IMR-90 (cell line): Measurements from ENCODE around the gene ATF5. TPM values are rescaled to one million over a fixed set of nuclear protein-coding genes. Genes with fewer than 3 reads are reported as not detected.

Experiments
- ATAC-seq: fragments of 200-7000 bp; cut with Tn5 transposase; 2 replicates; pipeline ENCODE4 v1.9.1; 2020; ENCODE audit warnings: low read depth, mild to moderate bottlenecking, moderate library complexity
- BruUV-seq: library from RNA; stranded (reverse); fragments of 400-500 nt; replicated peaks from 2 replicates; lab custom pipeline; 2021; lab: Mats Ljungman, UMichigan
- CTCF ChIA-PET: fragments of 300-600 bp; formaldehyde crosslinking; extraction: SDS; loops from one replicate; lab custom pipeline; 2021; ENCODE audit warnings: antibody characterized with exemption; lab: Yijun Ruan, JAX
- POLR2A ChIA-PET: fragments of 300-600 bp; sonication (Branson Sonifier 250); formaldehyde crosslinking; loops from one replicate; lab custom pipeline; 2022; ENCODE audit warnings: antibody characterized with exemption; ENCODE audit not compliant: unreplicated experiment; lab: Charles Lee
- DNase-seq: peaks from one replicate; pipeline ENCODE4 v3.0.0; 2013
- H2AFZ ChIP-seq: replicated peaks from 2 replicates; pipeline ENCODE3; 2013; ENCODE audit warnings: low read length, mild to moderate bottlenecking; ENCODE audit not compliant: poor library complexity
- H2AK5ac ChIP-seq: 2 replicates; pipeline ENCODE4 v1.6.1; 2013; ENCODE audit warnings: low read depth, low read length, inconsistent platforms
- H2AK9ac ChIP-seq: replicated peaks from 2 replicates; pipeline ENCODE3; 2013; ENCODE audit warnings: mild to moderate bottlenecking, low read depth, low read length, moderate library complexity; ENCODE audit not compliant: poor library complexity
- H2BK120ac ChIP-seq: 2 replicates; pipeline ENCODE4 v1.6.1; 2013; ENCODE audit warnings: low read depth, low read length, inconsistent platforms
- H2BK15ac ChIP-seq: 3 replicates; pipeline ENCODE4 v1.6.1; 2013; ENCODE audit warnings: low read depth, low read length, inconsistent platforms
- H2BK20ac ChIP-seq: 2 replicates; pipeline ENCODE4 v1.6.1; 2013; ENCODE audit warnings: low read depth, mild to moderate bottlenecking, inconsistent platforms, low read length, moderate library complexity
- H2BK5ac ChIP-seq: 2 replicates; pipeline ENCODE4 v1.6.1; 2013; ENCODE audit warnings: mild to moderate bottlenecking, low read depth, low read length, inconsistent platforms; ENCODE audit not compliant: poor library complexity, severe bottlenecking
- H3K14ac ChIP-seq: replicated peaks from 2 replicates; pipeline ENCODE4 v1.6.1; 2013; ENCODE audit warnings: low read depth, low read length, inconsistent platforms
- H3K18ac ChIP-seq: 2 replicates; pipeline ENCODE4 v1.6.1; 2013; ENCODE audit warnings: low read depth, low read length, control low read depth
- H3K23ac ChIP-seq: 2 replicates; pipeline ENCODE4 v1.6.1; 2013; ENCODE audit warnings: low read depth, low read length, inconsistent platforms
- H3K27ac ChIP-seq: 2 replicates; pipeline ENCODE4 v1.5.1; 2013; ENCODE audit warnings: mild to moderate bottlenecking, control low read depth, low read length; ENCODE audit not compliant: insufficient read depth
- H3K27me3 ChIP-seq: 2 replicates; pipeline ENCODE4 v1.6.1; 2013; ENCODE audit warnings: low read length; ENCODE audit not compliant: control insufficient read depth, insufficient read depth
- H3K36me3 ChIP-seq: 2 replicates; pipeline ENCODE4 v1.6.1; 2013; ENCODE audit warnings: low read length, mixed read lengths; ENCODE audit not compliant: control insufficient read depth, insufficient read depth
- H3K4ac ChIP-seq: 2 replicates; pipeline ENCODE4 v1.6.1; 2013; ENCODE audit warnings: low read depth, low read length, inconsistent platforms
- H3K4me1 ChIP-seq: 2 replicates; pipeline ENCODE4 v1.6.1; 2013; ENCODE audit warnings: low read length, mixed read lengths; ENCODE audit not compliant: control insufficient read depth, insufficient read depth
- H3K4me2 ChIP-seq: 2 replicates; pipeline ENCODE4 v1.6.1; 2013; ENCODE audit warnings: low read depth, mild to moderate bottlenecking, control low read depth, low read length, moderate library complexity
- H3K4me3 ChIP-seq: 2 replicates; pipeline ENCODE4 v1.5.1; 2013; ENCODE audit warnings: low read depth, mild to moderate bottlenecking, control low read depth, low read length, moderate library complexity; ENCODE audit not compliant: insufficient read depth
- H3K56ac ChIP-seq: 2 replicates; pipeline ENCODE4 v1.6.1; 2013; ENCODE audit warnings: low read length, inconsistent platforms; ENCODE audit not compliant: insufficient read depth; ENCODE audit errors: extremely low read depth
- H3K79me1 ChIP-seq, 2 experiments: 2 replicates each; pipeline ENCODE4 v1.6.1; 2013; ENCODE audit warnings: low read length in 2 of 2, inconsistent platforms in 1 of 2, low read depth in 1 of 2
- H3K9ac ChIP-seq: 2 replicates; pipeline ENCODE4 v1.6.1; 2013; ENCODE audit warnings: low read depth, low read length, control low read depth
- H3K9me1 ChIP-seq: 2 replicates; pipeline ENCODE4 v1.6.1; 2013; ENCODE audit warnings: low read length, inconsistent platforms; ENCODE audit not compliant: insufficient read depth
- H3K9me3 ChIP-seq: 2 replicates; pipeline ENCODE4 v1.6.1; 2013; ENCODE audit warnings: low read length; ENCODE audit not compliant: control insufficient read depth, insufficient read depth
- H4K20me1 ChIP-seq: 2 replicates; pipeline ENCODE4 v1.6.1; 2013; ENCODE audit warnings: low read length, inconsistent platforms; ENCODE audit not compliant: insufficient read depth
- H4K5ac ChIP-seq: 2 replicates; pipeline ENCODE4 v1.6.1; 2013; ENCODE audit warnings: mild to moderate bottlenecking, low read depth, low read length, control low read depth
- H4K8ac ChIP-seq, 2 experiments: 2 replicates each; pipeline ENCODE4 v1.6.1; 2013; ENCODE audit warnings: low read depth in 2 of 2, low read length in 2 of 2, control low read depth in 1 of 2, inconsistent platforms in 1 of 2
- H4K91ac ChIP-seq: 2 replicates; pipeline ENCODE4 v1.6.1; 2013; ENCODE audit warnings: low read depth, low read length, inconsistent platforms; ENCODE audit not compliant: insufficient read depth
- BHLHE40 ChIP-seq: fragments of 150-350 bp; IDR thresholded peaks from 2 replicates; pipeline ENCODE4 v1.6.1; 2016; ENCODE audit warnings: mild to moderate bottlenecking, low read depth, low read length
- CEBPB ChIP-seq: IDR thresholded peaks from 2 replicates; pipeline ENCODE4 v1.6.1; 2012; ENCODE audit warnings: low read depth, low read length, improper control_type of control experiment
- CHD1 ChIP-seq: IDR thresholded peaks from 2 replicates; pipeline ENCODE4 v1.6.1; 2012; ENCODE audit warnings: low read depth, low read length, improper control_type of control experiment
- CTCF ChIP-seq: conservative IDR thresholded peaks from 2 replicates; pipeline ENCODE4 v1.5.1; 2012; ENCODE audit warnings: mild to moderate bottlenecking, low read depth, low read length, improper control_type of control experiment
- ELK1 ChIP-seq: fragments of 150-350 bp; IDR thresholded peaks from 2 replicates; pipeline ENCODE4 v1.6.1; 2016; ENCODE audit warnings: low read depth, mild to moderate bottlenecking, low read length, moderate library complexity, borderline replicate concordance
- FOS ChIP-seq: fragments of 150-350 bp; IDR thresholded peaks from 2 replicates; pipeline ENCODE4 v1.6.1; 2016; ENCODE audit warnings: low read depth, low read length
- MAFK ChIP-seq: IDR thresholded peaks from 2 replicates; pipeline ENCODE4 v1.6.1; 2012; ENCODE audit warnings: low read depth, low read length, improper control_type of control experiment
- MAZ ChIP-seq: IDR thresholded peaks from 2 replicates; pipeline ENCODE4 v1.6.1; 2012; ENCODE audit warnings: low read depth, mild to moderate bottlenecking, low read length, improper control_type of control experiment, moderate library complexity, borderline replicate concordance
- MXI1 ChIP-seq: IDR thresholded peaks from 2 replicates; pipeline ENCODE4 v1.6.1; 2012; ENCODE audit warnings: low read depth, mild to moderate bottlenecking, low read length, moderate library complexity, borderline replicate concordance
- NFE2L2 ChIP-seq: fragments of 150-350 bp; IDR thresholded peaks from 2 replicates; pipeline ENCODE4 v1.6.1; 2016; ENCODE audit warnings: low read depth, mild to moderate bottlenecking, low read length
- POLR2A ChIP-seq: IDR thresholded peaks from 2 replicates; pipeline ENCODE4 v1.6.1; 2012; ENCODE audit warnings: mild to moderate bottlenecking, low read depth, low read length
- RAD21 ChIP-seq: IDR thresholded peaks from 2 replicates; pipeline ENCODE4 v1.6.1; 2012; ENCODE audit warnings: low read length, improper control_type of control experiment
- RCOR1 ChIP-seq: IDR thresholded peaks from 2 replicates; pipeline ENCODE4 v1.6.1; 2012; ENCODE audit warnings: mild to moderate bottlenecking, low read length, improper control_type of control experiment; ENCODE audit not compliant: insufficient replicate concordance
- RFX5 ChIP-seq: IDR thresholded peaks from 2 replicates; pipeline ENCODE4 v1.8.0; 2012; ENCODE audit warnings: low read depth, mild to moderate bottlenecking, low read length, moderate library complexity
- SMC3 ChIP-seq: fragments of 150-350 bp; IDR thresholded peaks from 2 replicates; pipeline ENCODE4 v1.6.1; 2016; ENCODE audit warnings: low read depth, mild to moderate bottlenecking, antibody characterized with exemption, low read length, moderate library complexity
- USF2 ChIP-seq: fragments of 150-350 bp; IDR thresholded peaks from 2 replicates; pipeline ENCODE4 v1.6.1; 2017; ENCODE audit warnings: mild to moderate bottlenecking, antibody characterized with exemption, low read length, low read depth
- WGBS, 2 experiments: methylation state at CpG; one replicate each; pipeline versions ENCODE4 v1.1.5 to v1.1.7; 2013; ENCODE audit warnings: missing lambda C conversion rate in 2 of 2; ENCODE audit not compliant: insufficient read length in 1 of 2; ENCODE audit errors: extremely low coverage in 2 of 2; 5-methylcytosine and 5-hydroxymethylcytosine counted together
- dilution Hi-C: fragments of 300-500 bp; cut with HindIII; formaldehyde crosslinking; loops from one replicate; pipeline ENCODE4 v1.14.3; 2018; ENCODE audit warnings: low sequenced_read_pairs; ENCODE audit not compliant: unreplicated experiment
- in situ Hi-C: fragments of 300-500 bp; cut with MboI; formaldehyde crosslinking; loops from 3 replicates; pipeline ENCODE4 v1.14.3; 2019; ENCODE audit warnings: low sequenced_read_pairs, inconsistent platforms, mixed read lengths
- intact Hi-C: fragments of 100-400 bp; cut with micrococcal nuclease; formaldehyde crosslinking; loops from 2 replicates; pipeline ENCODE4 v1.10.0; 2022
- polyA plus RNA-seq, 3 experiments: library from polyadenylated mRNA; depleted of rRNA; stranded (reverse); fragments of >200 nt; gene quantifications; 2 replicates each; pipeline ENCODE4 v1.2.3, GENCODE V29; 2012; ENCODE audit warnings: low replicate concordance in 1 of 3
- total RNA-seq: library from RNA; depleted of rRNA; stranded (reverse); fragments of >200 nt; gene quantifications from 2 replicates; pipeline ENCODE4 v1.2.3, GENCODE V29; 2012

ATF5 gene
- total and polyA plus RNA-seq, 2 of the 4 experiments (the other 2 are of a cell fraction), result 2.7 to 15.7 TPM

- DNase-seq, result no peak
- no peak for ATAC-seq
Observed at GRCh38 chr19:49904136-49904535, 24.9 kb upstream of the ATF5 start.

More at GRCh38 chr19:49904136-49904535, 24.9 kb upstream of the ATF5 start:
- Histone ChIP-seq H3K79me1 (peaks cover 3 to 30% of the 10 kb centered on the region in 2 experiments; a peak in 2 of 4 replicates), H2AK9ac (no peak overlapping the region), H3K18ac (no peak overlapping the region), H3K56ac (no peak overlapping the region), H3K4me3 (no peak overlapping the region), H2AFZ (no peak overlapping the region), H2AK5ac (no peak overlapping the region), H3K23ac (no peak overlapping the region), H3K27ac (no peak overlapping the region), H3K27me3 (no peaks in the 10 kb centered on the region), H3K4me2 (no peak overlapping the region), H3K36me3 (peaks cover 26% of the 10 kb centered on the region), H2BK15ac (no peak overlapping the region), H3K9me3 (no peaks in the 10 kb centered on the region), H4K5ac (no peak overlapping the region), H3K14ac (no peak overlapping the region), H2BK5ac (no peak overlapping the region), H4K8ac (no peak overlapping the region), H3K9me1 (peaks cover 9% of the 10 kb centered on the region; the same call in 1 of the 2 replicates), H4K91ac (no peak overlapping the region), H2BK120ac (no peak overlapping the region), H3K4me1 (no peaks in the 10 kb centered on the region), H3K9ac (no peak overlapping the region), H2BK20ac (no peak overlapping the region), H4K20me1 (peaks cover 14% of the 10 kb centered on the region), H3K4ac (no peak overlapping the region)
- ChIA-PET POLR2A (no interaction called here), CTCF (no interaction called here)
- TF ChIP-seq RAD21 (no peak), MAFK (no peak), CEBPB (no peak), FOS (no peak), POLR2A (no peak), ELK1 (no peak), SMC3 (no peak), MXI1 (no peak), RFX5 (no peak), CTCF (no peak), BHLHE40 (no peak), CHD1 (no peak), NFE2L2 (no peak), USF2 (no peak), MAZ (no peak), RCOR1 (no peak)
- in situ Hi-C loops, result no loop called here
- no TSS peak for BruUV-seq
- WGBS, 2 experiments, result no CpG with 5 or more reads among the region's 6 CpGs
- intact Hi-C loops, result no loop called here
- dilution Hi-C loops, result no loop called here
